HCT116 (cell line): ENCODE measurements around the gene PSMA8. TPM values are rescaled to one million over a fixed set of nuclear protein-coding genes. Genes with fewer than 3 reads are reported as not detected.

Experiments used
- ATAC-seq: fragments of 200-7000 bp; cut with Tn5 transposase; 2 replicates; pipeline ENCODE4 v1.9.1; 2020; ENCODE audit warnings: mild to moderate bottlenecking, moderate library complexity
- BruUV-seq: library from RNA; stranded (reverse); fragments of 400-500 nt; replicated peaks from 2 replicates; lab custom pipeline; 2021; lab: Mats Ljungman, UMichigan
- CTCF ChIA-PET: fragments of 300-600 bp; sonication (Branson Sonifier 250); formaldehyde crosslinking; loops from one replicate; lab custom pipeline; 2021; ENCODE audit warnings: antibody characterized with exemption; lab: Charles Lee
- POLR2A ChIA-PET: fragments of 300-600, 350-600 bp; sonication (Branson Sonifier 250); formaldehyde crosslinking; loops from one replicate; lab custom pipeline; 2021; ENCODE audit warnings: antibody characterized with exemption; lab: Charles Lee
- RAD21 ChIA-PET, 2 experiments: fragments of 300-600 bp; sonication (Branson Sonifier 250); formaldehyde crosslinking; loops; one replicate each; lab custom pipeline; 2023; ENCODE audit warnings: low total read pairs in 2 of 2; ENCODE audit not compliant: uncharacterized antibody in 2 of 2, unreplicated experiment in 2 of 2, low non-redundant PET in 1 of 2; lab: Charles Lee
- DNase-seq: peaks from one replicate; pipeline ENCODE4 v3.0.0-alpha.2; 2010; ENCODE audit warnings: low read depth, low spot score
- H2AFZ ChIP-seq: fragments of 200-600 bp; shearing (Covaris generic), sonication (generic); 2 replicates; pipeline ENCODE4 v1.6.1; 2017; ENCODE audit warnings: low read depth, mixed run types, mixed read lengths, antibody characterized with exemption, low read length; ENCODE audit not compliant: poor library complexity, severe bottlenecking
- H3K27ac ChIP-seq: 2 replicates; pipeline ENCODE4 v1.5.1; 2012; ENCODE audit warnings: low read depth, low read length
- H3K27me3 ChIP-seq: fragments of 200-600 bp; sonication (generic); 2 replicates; pipeline ENCODE4 v1.6.1; 2016; ENCODE audit warnings: mixed run types, low read length, mixed read lengths; ENCODE audit not compliant: insufficient read depth
- H3K36me3 ChIP-seq, 2 experiments: fragments of 200-500 bp in 1 of 2; fragments of 200-600 bp in 1 of 2; sonication (Bioruptor generic) in 1 of 2; sonication (generic) in 1 of 2; 2 replicates each; pipeline versions ENCODE4 v1.5.1 to v1.6.1; 2014 to 2016; ENCODE audit warnings: low read length in 2 of 2, inconsistent platforms in 1 of 2, mixed read lengths in 1 of 2, mixed run types in 1 of 2; ENCODE audit not compliant: insufficient read depth in 2 of 2, control insufficient read depth in 1 of 2
- H3K4me1 ChIP-seq, 2 experiments: fragments of 200-600 bp in 1 of 2; sonication (generic) in 1 of 2; 2 replicates each; pipeline versions ENCODE4 v1.5.1 to v1.6.1; 2012 to 2017; ENCODE audit warnings: low read length in 2 of 2, inconsistent platforms in 1 of 2, mild to moderate bottlenecking in 1 of 2, mixed read lengths in 1 of 2, mixed run types in 1 of 2, moderate library complexity in 1 of 2; ENCODE audit not compliant: insufficient read depth in 2 of 2, control insufficient read depth in 1 of 2
- H3K4me2 ChIP-seq: fragments of 200-600 bp; sonication (generic); 2 replicates; pipeline ENCODE4 v1.6.1; 2017; ENCODE audit warnings: mixed run types, low read length, mixed read lengths
- H3K4me3 ChIP-seq, 2 experiments: fragments of 200-600 bp in 1 of 2; sonication (generic) in 1 of 2; replicated peaks in 1 of 2; 2 replicates each; pipeline ENCODE4 v1.5.1; 2011 to 2016; ENCODE audit warnings: low read length in 2 of 2, control low read depth in 1 of 2, low read depth in 1 of 2, mild to moderate bottlenecking in 1 of 2, mixed read lengths in 1 of 2, mixed run types in 1 of 2
- H3K79me2 ChIP-seq: fragments of 200-600 bp; sonication (generic); 2 replicates; pipeline ENCODE4 v1.6.1; 2017; ENCODE audit warnings: mild to moderate bottlenecking, mixed run types, low read length, moderate library complexity, mixed read lengths; ENCODE audit not compliant: insufficient read depth
- H3K9ac ChIP-seq: fragments of 200-600 bp; sonication (generic); 2 replicates; pipeline ENCODE4 v1.6.1; 2016; ENCODE audit warnings: low read length, mixed read lengths
- H3K9me2 ChIP-seq: fragments of 200-600 bp; sonication (generic), shearing (Covaris generic); 2 replicates; pipeline ENCODE4 v1.6.1; 2017; ENCODE audit warnings: mixed run types, mild to moderate bottlenecking, moderate library complexity; ENCODE audit not compliant: insufficient read depth
- H3K9me3 ChIP-seq, 2 experiments: fragments of 200-500 bp in 1 of 2; fragments of 200-600 bp in 1 of 2; sonication (Bioruptor generic) in 1 of 2; sonication (generic) in 1 of 2; 2 replicates each; pipeline ENCODE4 v1.6.1; 2014 to 2017; ENCODE audit warnings: low read length in 2 of 2, mixed read lengths in 2 of 2, inconsistent platforms in 1 of 2, low read depth in 1 of 2, mild to moderate bottlenecking in 1 of 2, mixed run types in 1 of 2, moderate library complexity in 1 of 2; ENCODE audit not compliant: control insufficient read depth in 1 of 2, insufficient read depth in 1 of 2
- H4K20me1 ChIP-seq: fragments of 200-600 bp; sonication (generic), shearing (Covaris generic); 2 replicates; pipeline ENCODE4 v1.6.1; 2017; ENCODE audit warnings: mixed run types, mild to moderate bottlenecking, moderate library complexity; ENCODE audit not compliant: insufficient read depth
- CEBPB ChIP-seq: IDR thresholded peaks from 2 replicates; pipeline ENCODE4 v1.6.1; 2012; ENCODE audit warnings: low read depth
- EGR1 ChIP-seq: IDR thresholded peaks from 2 replicates; pipeline ENCODE4 v1.6.1; 2012; ENCODE audit warnings: low read depth
- EZH2phosphoT487 ChIP-seq: fragments of 200-600 bp; IDR thresholded peaks from 2 replicates; pipeline ENCODE4 v1.6.1; 2018; ENCODE audit warnings: antibody characterized with exemption, borderline replicate concordance
- JUND ChIP-seq: IDR thresholded peaks from 2 replicates; pipeline ENCODE4 v1.6.1; 2012
- POLR2AphosphoS5 ChIP-seq: IDR thresholded peaks from 2 replicates; pipeline ENCODE4 v1.6.1; 2011; ENCODE audit warnings: mild to moderate bottlenecking, low read depth, low read length, moderate library complexity
- SRF ChIP-seq: IDR thresholded peaks from 2 replicates; pipeline ENCODE4 v1.6.1; 2012; ENCODE audit warnings: low read depth
- TCF7L2 ChIP-seq: IDR thresholded peaks from 2 replicates; pipeline ENCODE4 v1.7.0; 2011; ENCODE audit warnings: borderline replicate concordance, inconsistent platforms; ENCODE audit not compliant: insufficient read depth, insufficient read length; ENCODE audit errors: extremely low read depth
- YY1 ChIP-seq: IDR thresholded peaks from 2 replicates; pipeline ENCODE4 v1.6.1; 2011; ENCODE audit warnings: low read length, low read depth, moderate library complexity, mild to moderate bottlenecking; ENCODE audit not compliant: insufficient replicate concordance; ENCODE audit errors: extremely low read depth
- intact Hi-C: fragments of 100-400 bp; cut with micrococcal nuclease; formaldehyde crosslinking; loops from 2 replicates; pipeline ENCODE4 v1.10.0; 2022
- total RNA-seq: library from RNA; stranded (reverse); gene quantifications from one replicate; pipeline ENCODE4 v1.2.1, GENCODE V29; 2021; ENCODE audit not compliant: unreplicated experiment
- TF ChIP-seq, protein P1 (sequence below): IDR thresholded peaks from 2 replicates; pipeline ENCODE4 v1.6.1; 2012; ENCODE audit warnings: low read depth
- TF ChIP-seq, protein P2 (sequence below): IDR thresholded peaks from 2 replicates; pipeline ENCODE4 v1.6.1; 2012

Gene PSMA8
- total RNA-seq, 1 experiment from 2014 or later = not detected

DNA sequence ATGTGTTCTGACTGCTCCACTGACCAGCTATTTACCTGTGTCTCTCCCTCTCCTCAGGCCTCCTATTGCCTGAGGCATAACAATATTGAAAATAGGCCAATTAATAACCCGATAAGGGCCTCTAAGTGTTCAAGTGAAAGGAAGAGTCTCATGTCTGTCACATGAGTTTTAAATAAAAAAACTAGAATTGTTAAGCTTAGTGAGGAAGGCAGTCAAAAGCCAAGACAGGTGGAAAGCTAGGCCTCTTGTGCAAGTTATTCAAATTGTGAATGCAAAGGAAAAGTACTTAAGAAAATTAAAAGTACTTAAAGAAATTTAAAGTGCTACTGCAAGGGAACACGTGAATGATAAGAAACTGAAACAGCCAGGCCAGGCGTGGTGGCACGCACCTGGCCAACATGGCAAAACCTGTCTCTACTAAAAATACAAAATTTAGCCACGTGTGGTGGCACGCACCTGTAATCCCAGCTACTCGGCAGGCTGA lies 47.7 kb downstream of the PSMA8 start:
- RAD21 ChIA-PET = no interaction called here
- intact Hi-C loops = no loop called here
- no TSS peak for BruUV-seq

More for the DNA sequence above, 47.7 kb downstream of the PSMA8 start:
- Histone ChIP-seq H3K36me3 (no peaks in the 10 kb centered on the region), H4K20me1 (no peaks in the 10 kb centered on the region), H3K79me2 (no peaks in the 10 kb centered on the region), H3K4me3 (no peak overlapping the region), H2AFZ (no peak overlapping the region), H3K9me2 (no peaks in the 10 kb centered on the region), H3K4me2 (no peak overlapping the region), H3K27ac (no peak overlapping the region), H3K9ac (no peak overlapping the region), H3K27me3 (no peaks in the 10 kb centered on the region), H3K9me3 (no peaks in the 10 kb centered on the region), H3K4me1 (no peaks in the 10 kb centered on the region; a peak in 1 of 4 replicates)
- TF ChIP-seq TCF7L2 (no peak), EZH2phosphoT487 (no peak), SRF (no peak), CEBPB (no peak), JUND (no peak), YY1 (no peak), EGR1 (no peak), POLR2AphosphoS5 (no peak)
- TF ChIP-seq, protein P1, sequence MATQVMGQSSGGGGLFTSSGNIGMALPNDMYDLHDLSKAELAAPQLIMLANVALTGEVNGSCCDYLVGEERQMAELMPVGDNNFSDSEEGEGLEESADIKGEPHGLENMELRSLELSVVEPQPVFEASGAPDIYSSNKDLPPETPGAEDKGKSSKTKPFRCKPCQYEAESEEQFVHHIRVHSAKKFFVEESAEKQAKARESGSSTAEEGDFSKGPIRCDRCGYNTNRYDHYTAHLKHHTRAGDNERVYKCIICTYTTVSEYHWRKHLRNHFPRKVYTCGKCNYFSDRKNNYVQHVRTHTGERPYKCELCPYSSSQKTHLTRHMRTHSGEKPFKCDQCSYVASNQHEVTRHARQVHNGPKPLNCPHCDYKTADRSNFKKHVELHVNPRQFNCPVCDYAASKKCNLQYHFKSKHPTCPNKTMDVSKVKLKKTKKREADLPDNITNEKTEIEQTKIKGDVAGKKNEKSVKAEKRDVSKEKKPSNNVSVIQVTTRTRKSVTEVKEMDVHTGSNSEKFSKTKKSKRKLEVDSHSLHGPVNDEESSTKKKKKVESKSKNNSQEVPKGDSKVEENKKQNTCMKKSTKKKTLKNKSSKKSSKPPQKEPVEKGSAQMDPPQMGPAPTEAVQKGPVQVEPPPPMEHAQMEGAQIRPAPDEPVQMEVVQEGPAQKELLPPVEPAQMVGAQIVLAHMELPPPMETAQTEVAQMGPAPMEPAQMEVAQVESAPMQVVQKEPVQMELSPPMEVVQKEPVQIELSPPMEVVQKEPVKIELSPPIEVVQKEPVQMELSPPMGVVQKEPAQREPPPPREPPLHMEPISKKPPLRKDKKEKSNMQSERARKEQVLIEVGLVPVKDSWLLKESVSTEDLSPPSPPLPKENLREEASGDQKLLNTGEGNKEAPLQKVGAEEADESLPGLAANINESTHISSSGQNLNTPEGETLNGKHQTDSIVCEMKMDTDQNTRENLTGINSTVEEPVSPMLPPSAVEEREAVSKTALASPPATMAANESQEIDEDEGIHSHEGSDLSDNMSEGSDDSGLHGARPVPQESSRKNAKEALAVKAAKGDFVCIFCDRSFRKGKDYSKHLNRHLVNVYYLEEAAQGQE = no peak
- TF ChIP-seq, protein P2, sequence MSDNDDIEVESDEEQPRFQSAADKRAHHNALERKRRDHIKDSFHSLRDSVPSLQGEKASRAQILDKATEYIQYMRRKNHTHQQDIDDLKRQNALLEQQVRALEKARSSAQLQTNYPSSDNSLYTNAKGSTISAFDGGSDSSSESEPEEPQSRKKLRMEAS = no peak
- DNase-seq (no peak), ATAC-seq (no peak)
- ChIA-PET POLR2A (no interaction called here), CTCF (no interaction called here)
